CD4-positive, alpha-beta T cell treated with Interleukin-17A for 4 hours (primary cell): ENCODE data around the gene SELENOI.
"Not testable (repeated sequence)": the region's sequence is repeated elsewhere in the genome, so short reads cannot be mapped to it uniquely, and the experiment has no call there.

ENCODE experiments used
- DNase-seq: peaks from one replicate; pipeline ENCODE4 v3.0.0-alpha.2; 2020; ENCODE audit warnings: mixed read lengths

SELENOI gene, protein sequence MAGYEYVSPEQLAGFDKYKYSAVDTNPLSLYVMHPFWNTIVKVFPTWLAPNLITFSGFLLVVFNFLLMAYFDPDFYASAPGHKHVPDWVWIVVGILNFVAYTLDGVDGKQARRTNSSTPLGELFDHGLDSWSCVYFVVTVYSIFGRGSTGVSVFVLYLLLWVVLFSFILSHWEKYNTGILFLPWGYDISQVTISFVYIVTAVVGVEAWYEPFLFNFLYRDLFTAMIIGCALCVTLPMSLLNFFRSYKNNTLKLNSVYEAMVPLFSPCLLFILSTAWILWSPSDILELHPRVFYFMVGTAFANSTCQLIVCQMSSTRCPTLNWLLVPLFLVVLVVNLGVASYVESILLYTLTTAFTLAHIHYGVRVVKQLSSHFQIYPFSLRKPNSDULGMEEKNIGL

DNA sequence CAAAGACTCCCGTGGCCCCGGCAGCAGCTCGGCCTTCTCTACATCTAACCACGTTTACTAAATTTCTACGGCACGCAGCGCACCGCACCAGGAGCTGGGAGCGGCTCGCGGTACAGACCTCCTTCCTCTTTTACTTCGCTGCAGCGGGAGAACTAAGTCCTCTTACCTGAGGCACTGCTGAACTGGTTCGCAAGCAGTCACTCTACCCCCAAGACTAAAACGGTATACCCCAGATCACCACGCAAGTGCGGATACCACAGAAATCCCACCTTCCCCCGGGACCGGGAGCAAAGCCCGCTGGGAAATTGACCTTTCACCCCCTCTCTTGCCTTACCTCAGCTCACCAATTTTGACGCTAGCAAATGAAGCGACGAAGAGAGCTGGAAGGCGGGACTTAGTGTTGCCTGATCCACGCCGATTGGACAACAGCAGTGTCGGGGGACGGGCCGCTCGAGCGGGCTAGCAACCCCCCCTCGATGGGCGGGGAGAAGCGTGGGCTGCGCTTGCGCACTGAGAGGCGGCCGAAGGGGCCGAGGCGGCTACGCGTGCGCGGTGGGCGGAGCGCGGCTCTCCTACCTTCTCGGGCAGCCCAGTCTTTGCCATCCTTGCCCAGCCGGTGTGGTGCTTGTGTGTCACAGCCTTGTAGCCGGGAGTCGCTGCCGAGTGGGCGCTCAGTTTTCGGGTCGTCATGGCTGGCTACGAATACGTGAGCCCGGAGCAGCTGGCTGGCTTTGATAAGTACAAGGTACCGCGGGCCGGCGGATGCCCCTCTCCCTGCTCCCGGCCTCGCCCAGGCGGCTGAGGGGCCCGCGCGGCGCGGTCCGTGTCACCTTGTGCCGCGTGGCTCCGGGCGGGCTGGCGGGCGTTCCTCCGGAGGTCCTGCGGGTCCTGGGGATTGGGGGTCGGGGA lies at the start of gene SELENOI:
SELENOI (plus strand) TSS at position 599 of the 909 bp plus-strand sequence; CDS start at position 689, 90 bp downstream.
- DNase-seq: peak; percentile 99

DNA sequence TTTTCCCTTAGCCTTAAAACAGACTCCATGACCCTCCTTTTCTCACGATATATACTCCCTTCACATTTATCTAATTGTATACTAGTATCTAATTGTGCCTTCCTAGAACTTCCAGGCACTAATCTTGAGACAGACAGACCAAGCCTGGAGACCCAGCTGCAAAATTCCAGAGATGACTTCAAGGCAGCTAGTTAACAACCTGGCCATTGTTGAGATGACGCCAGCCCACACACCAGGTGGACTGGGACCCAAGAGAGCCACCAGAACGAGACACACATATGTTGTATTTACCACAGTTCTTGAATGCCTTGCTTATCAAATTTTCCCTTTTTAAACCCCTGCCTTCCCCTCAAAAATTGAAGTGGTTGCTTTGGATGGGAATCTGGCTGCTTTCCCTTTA lies 48.9 kb upstream of the SELENOI start:
- DNase-seq: no peak

DNA sequence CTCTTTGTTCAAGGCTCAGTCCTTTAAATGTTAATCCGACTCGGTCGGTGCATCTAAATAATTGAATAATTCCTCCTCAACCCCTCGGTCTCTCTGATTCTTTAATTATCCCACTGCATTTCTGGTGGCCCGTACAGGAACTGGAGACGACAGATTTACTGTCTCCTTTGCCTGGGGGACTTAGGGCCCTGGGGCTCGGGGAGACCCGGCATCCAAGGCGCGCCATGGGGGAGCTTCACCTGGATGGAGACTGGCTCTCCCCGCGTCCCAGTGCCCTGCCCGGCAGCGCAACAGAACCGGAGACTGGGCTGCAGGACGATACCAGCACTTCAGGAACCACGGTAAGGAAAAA lies 47.7 kb upstream of the SELENOI start:
- no peak for DNase-seq

DNA sequence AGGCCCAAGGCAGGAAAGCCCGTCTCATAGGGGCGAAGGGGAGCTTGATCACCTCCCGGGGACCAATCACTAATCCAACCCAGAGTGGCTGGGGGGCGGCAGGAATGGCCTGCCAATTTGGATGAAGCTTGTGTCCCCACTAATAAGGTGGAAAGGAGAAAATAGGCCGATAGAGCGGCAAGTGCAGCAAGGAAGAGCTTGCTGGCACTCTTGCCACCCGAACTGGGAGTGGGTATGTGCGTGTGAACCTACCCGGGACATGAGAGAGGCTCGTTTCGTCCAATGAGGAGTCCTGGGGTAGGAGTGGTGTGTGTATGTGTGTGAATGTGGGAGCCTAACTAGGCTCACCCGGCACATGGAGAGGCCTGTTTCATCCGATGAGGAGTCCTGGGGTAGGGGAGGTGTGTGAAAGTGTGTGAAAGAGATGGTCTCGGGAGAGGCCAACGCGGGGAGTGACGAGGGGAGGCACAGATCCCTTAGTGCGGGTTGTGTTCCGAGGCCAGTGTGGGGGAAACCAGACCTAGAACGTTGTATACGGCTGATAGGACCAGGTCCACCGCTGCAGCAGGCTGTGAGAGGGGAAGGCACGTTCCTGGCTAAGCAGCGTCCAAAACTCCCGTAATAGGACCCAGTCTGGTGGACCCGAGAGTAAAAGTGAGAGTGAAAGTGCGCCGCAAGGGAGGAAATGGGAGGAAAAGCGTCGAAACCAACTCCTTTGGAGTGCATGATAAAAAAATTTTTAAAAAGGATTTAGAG lies 47.1 kb upstream of the SELENOI start:
- DNase-seq: peak; percentile 67

DNA sequence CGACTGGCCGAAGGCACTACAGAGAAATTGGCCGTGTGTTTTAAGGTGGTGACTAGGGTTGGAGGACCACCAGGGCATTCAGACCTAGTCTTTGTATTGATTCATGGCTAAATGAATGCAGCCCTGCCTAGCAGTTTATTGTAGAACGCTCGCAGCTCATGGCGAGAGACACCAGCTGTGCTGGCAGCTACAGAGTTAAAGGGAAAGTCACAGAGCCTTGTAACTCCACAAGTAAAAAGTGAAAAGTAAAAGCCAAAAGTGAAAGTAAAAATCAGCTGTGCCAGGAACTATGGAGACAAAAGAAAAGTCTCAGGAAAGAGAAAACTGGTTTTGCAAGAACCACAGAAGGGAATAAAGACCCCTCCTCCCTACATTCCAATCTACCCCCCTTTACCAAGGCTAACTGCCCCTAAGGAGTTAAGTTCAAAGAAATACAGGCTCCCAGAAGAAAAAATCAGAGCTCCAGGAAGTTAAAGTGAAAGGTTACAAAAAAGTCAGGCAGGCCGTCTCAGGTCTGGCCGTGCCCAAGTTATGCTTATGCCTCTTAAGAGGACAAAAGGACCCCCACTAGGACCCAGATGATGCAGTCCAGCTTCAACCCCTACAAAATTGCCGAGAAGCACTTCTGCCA lies 46.4 kb upstream of the SELENOI start:
- DNase-seq: peak; percentile 39

DNA sequence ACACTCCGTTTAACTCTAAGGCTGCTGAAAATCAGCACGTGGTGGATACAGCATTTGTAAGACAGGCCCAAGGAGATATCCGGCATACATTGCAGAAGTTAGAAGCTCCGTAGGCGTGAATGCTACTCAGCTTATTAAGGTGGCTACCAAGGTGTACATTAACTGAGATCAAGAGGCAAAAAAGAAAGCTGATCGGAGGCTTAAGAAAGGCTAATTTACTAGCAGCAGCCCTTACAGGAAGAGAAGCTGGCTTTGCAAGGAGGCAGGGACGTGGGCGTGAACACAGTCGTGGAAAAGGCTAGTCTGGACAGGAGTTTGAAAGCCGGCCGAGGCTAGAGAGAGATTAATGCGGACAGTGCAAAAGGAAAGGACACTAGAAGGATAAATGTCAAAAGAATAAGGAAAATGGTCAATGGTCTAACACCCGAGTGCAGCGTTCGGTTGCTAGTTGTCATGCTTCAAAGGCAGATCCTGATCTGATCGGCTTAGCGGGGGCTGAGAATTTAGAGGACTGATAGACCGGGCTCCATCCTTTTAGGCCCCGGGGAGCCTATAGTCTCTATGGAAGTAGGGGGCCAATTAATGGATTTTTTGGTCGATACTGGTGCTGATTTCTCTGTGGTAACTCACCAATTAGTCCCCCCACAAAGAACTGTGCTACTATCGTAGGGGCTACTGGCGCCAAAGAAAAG lies 45.6 kb upstream of the SELENOI start:
- peak; percentile 28 for DNase-seq

DNA sequence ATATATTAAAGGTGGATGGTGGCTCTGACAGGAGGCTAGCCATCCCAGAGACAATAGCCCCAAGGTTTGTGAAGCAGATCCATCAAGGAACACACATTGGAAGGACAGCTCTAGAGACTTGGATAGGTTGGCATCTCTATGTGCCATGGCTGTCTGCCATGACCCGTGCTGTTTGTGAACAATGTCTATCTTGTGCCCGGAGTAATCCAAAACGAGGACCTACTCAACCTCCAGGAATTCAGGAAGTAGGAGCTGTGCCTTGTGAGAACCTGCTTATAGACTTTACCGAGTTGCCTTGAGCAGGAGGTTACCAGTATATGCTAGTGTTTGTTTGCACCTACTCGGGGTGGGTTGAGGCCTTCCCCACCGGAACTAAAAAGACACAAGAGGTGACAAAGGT lies 43.1 kb upstream of the SELENOI start:
- DNase-seq: no peak

DNA sequence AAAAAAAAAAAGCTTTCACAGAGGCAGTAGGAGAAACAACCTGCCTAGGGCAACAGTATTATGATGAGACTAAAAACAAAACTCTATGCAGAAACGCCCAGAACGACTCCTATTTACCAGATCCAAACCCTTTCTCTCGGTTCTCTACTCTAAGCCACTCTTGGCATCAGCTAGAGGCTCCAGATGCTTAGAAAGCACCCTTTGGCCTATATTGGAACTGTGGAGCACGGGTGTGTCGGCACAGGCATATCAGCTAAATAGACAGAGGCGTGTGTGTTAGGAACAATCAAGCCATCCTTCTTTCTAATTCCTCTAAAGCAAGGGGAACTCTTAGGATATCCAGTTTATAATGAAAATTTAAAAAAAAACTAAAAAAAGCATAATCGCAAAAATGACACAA lies 40.8 kb upstream of the SELENOI start:
- not testable (repeated sequence) for DNase-seq

DNA sequence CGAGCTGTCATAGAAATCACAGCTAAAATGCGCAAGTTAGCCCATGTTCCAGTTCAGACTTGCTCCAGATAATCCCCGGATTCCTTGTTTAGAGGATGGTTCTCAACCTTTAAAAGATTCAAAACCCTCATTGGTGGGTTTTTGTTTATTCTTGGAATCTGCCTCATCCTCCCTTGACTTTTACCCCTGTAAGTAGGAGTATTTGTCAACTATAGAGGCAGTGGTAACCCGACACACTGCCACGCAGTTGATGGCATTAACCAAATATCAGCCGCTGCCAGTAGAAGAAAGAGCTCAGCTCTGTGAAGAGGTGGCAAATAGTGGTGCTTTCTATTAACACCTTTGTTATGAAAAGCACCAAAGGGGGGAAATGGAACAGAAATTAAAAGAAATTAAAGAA lies 40.4 kb upstream of the SELENOI start:
- DNase-seq: no peak

DNA sequence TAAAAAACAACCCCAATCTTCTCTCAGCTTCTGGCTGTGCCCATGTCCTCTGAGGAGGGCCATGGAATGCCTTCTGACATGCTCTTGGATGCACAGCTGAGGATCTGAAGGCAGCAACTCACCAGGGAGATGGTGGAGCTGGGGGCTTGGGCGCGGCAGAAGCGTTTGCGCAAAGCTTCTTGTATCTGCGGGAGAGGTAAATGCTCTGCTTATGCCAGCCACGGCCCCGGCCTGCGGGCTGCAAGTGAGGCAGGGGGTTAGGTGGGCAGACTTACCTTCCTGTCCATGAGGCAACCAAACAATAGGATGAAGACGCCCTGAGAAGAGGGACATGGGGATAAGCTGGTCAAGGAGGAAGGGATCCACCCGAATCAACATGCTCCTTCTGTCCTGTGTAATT lies 36.0 kb upstream of the SELENOI start:
- DNase-seq: no peak

DNA sequence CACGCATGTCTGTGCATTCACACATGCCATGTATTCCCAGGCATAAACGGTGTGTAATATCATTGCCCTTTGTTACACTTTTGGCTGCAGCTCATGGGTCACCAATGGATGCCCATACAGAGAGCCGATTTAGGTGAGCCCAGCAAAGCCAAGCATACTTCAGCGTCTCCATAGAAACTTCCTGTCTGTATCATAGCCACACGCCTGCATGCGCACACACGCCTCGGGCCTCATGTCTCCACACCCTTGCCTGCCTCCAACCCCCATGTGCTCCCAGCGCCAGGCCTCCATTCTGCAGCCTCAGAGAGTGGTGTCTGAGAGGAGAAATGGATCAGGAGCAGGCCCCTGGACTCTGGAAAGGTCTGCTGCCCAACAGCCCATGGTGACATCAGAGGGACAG lies 33.5 kb upstream of the SELENOI start:
- DNase-seq: no peak

DNA sequence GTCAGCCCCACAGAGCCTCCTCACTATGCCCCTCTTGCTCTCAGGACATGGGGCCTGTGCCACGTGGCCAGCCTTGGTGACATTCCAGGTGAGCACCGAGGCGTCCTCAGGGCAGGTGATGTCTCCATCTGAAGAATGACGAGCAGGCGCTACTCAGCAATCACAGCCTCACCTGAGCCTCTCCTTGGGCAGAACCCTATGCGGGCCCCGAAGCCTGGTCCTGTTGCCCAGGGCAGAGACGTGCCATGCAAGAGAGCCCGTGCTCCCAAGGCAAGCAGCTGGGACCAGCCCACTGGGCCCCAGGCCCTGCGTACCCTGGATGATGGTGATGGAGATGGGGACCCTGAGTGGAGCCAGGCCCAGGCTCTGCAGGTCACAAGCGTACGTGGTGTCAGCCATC lies 32.5 kb upstream of the SELENOI start:
- DNase-seq: no peak

DNA sequence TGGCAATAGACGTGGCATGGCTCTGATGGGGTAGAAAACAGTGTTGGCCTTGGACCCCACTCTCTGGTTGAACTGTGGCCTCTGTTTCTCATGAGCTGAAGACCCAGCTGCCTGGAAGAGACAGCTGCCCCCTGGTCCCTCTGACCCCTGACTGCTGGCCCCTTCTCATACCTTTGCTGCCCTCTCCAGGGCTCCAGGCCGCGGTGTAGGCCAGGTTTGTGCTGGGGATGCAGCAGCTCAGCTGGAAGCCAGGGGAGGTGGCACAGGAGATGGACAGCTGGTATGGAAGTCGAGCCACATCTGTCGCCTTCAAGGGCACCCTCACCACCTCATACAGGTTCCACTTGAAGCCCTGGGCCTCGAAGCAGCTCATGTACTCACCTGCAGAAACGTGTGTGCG lies 31.7 kb upstream of the SELENOI start:
- no peak for DNase-seq

DNA sequence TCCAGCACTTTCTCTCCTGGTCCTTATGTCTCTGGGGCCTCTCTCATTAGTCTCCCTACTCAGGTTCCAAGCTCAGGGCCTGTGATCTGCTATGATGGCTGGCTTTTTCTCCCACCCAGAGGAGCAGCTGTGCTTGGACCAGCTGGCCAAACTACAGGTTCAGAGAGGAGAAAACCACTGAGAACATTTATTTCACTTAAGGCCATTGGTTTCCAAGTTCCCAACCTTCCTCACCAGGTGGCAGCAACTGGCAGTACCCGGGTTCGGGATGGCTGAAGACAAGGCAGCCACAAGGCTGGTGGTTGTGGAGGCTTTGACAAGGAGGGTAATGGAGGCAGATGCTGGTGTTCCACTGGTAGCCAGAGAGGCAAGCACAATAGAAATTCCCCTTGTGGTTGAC lies 29.9 kb upstream of the SELENOI start:
- no peak for DNase-seq

DNA sequence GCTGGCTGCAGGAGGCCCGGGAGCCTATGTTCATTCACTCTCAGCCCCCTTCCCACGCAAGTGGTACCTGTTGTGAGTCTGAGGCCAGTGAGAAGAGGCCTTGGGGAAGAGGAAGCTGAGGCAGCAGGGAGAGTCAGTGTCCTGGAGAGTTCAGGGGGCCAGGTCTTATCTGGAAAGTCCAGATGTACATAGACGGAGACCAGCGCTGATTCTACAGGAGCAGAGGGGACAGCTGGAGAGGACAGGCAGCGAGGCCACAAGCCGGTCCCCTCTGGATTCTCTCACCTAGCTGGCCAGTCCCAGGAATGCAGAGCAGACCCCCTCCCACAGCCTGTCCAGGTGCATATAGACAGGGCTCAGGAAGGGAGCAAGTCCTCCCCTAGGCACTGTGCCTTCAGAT lies 29.1 kb upstream of the SELENOI start:
- no peak for DNase-seq

DNA sequence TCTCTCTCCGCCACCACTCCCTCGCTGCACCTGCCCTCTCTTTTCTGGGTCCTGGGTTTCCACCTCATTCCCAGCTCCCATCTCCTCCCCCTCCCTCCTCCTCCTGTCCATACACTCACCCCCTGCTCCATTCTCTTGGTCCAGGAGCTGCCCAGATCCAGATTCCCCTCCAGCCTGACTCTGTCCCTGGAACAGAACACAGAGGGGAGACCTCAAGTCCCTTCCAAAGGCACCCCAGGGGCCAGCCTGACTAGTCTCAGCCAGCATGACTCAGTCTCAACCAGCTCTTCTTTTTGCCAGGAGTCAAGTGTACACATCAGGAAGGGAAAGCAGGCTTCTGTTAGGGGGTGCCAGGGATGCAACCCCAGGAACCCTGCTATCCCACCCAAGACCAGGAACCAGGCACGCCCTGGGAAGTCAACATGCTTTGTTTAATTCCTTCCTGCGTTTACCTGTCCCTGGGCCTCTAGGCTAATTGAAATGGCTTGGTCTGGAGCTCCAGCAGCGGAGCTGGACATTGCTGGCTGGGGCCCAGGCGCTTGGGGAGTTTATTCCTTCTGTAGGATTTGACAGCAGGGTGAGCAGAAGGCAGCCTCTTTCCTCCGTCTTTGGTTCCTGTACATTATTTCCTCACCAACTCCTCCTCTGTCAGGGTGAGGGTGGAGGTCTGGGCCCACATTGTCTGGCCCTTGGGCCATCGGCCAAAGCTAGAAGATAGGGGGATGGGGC lies 28.4 kb upstream of the SELENOI start:
- DNase-seq: no peak

DNA sequence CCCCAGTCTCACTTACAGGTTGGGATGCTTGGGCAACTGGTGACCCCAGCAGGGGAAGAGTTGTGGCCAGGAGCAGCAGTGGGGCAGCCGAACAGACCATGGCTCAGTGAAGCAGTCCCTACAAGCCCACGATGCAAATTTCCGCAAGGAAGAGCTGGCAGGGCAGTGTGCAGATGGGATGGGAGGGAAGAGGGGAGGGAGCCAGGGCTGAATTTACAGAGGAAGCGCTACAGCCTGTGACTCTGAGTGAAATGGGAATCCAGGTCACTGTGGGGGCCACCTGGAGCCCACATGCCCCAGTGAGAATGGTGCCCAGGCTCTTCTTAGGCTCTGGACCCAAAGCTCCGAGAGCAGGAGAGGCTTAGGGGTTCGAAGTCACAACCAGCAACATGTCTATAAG lies 27.0 kb upstream of the SELENOI start:
- DNase-seq: no peak

DNA sequence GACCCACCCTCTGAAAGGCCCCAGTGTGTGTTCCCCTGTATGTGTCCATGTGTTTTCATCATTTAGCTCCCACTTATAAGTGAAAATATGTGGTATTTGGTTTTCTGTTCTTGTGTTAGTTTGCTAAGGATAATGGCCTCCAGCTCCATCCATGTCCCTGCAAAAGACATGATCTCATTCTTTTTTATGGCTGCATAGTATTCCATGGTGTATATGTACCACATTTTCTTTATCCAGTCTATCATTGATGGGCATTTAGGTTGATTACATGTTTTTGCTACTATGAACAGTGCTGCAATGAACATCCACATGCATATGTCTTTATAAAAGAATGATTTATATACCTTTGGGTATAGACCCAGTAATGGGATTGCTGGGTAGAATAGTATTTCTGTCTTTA lies 21.5 kb upstream of the SELENOI start:
- DNase-seq: not testable (repeated sequence)

DNA sequence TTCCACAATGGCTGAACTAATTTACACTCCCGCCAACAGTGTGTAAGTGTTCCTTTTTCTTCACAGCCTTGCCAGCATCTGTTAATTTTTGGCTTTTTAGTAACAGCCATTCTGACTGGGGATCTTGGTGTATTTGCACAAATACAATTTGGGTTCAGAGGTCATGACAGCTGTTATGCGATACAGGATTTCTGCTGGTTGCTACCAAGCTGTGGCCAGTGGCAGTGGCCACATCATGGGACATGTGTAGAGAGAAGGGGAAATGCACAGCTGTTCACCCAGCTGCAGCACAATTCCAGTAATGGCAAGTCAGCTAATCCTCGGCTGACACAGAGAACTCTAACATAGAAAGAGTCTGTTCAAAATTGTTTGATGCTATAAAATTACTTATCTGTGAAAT lies 21.0 kb upstream of the SELENOI start:
- DNase-seq: no peak

DNA sequence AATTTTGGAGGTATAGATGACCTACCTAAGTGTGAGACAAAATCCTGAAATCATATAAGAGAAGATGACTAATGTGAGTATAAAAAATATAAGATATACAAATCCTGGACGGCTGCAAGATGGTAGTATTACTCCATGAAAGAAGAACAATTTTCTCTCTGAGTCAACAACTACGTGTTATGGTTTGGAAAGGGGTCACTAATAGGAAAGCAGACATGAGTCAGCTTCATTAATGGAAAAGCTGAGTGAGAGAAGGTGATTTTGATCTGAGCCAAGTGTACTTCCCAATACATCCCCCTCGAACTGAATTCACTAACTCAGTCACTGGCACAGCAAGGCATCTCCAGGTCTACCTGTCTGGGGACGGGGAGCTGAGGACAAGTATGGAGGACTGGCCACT lies 20.1 kb upstream of the SELENOI start:
- DNase-seq: no peak

DNA sequence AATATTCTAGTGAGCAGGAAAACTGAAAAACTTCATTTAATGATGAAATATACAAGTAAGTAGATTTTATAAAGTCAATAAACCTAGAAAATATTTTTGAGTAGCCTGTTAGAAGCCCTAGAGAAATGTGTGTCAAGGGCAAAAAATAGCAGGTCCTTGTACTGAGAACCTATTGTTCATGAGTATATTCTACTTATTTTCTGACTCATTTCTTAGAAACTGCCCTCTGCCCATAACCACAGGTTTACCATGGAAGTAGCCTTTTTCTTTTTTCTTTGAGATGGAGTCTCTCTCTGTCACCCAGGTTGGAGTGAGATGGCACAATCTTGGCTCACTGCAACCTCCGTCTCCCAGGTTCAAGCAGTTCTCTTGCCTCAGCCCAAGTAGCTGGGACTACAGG lies 19.4 kb upstream of the SELENOI start:
- no peak for DNase-seq
